ENCODE data around the gene CDC42BPG. TPM values are rescaled to one million over a fixed set of nuclear protein-coding genes. Genes with fewer than 3 reads are reported as not detected.

Gene CDC42BPG
- polyA plus RNA-seq, 1 donor from 2014 or later = not detected

- no peaks in the 10 kb centered on the region for H3K9me2 ChIP-seq (ENCODE audit: insufficient read depth, low read length)
- H3K36me3 ChIP-seq (ENCODE audit: insufficient read depth, low read length) = no peaks in the 10 kb centered on the region
- no peaks in the 10 kb centered on the region for H3K9me3 ChIP-seq (ENCODE audit: low read length)
- no peaks in the 10 kb centered on the region for H4K20me1 ChIP-seq (ENCODE audit: insufficient read depth)
- H3K27ac ChIP-seq (ENCODE audit: low read length) = no peak overlapping the region
- TF ChIP-seq, protein P1, sequence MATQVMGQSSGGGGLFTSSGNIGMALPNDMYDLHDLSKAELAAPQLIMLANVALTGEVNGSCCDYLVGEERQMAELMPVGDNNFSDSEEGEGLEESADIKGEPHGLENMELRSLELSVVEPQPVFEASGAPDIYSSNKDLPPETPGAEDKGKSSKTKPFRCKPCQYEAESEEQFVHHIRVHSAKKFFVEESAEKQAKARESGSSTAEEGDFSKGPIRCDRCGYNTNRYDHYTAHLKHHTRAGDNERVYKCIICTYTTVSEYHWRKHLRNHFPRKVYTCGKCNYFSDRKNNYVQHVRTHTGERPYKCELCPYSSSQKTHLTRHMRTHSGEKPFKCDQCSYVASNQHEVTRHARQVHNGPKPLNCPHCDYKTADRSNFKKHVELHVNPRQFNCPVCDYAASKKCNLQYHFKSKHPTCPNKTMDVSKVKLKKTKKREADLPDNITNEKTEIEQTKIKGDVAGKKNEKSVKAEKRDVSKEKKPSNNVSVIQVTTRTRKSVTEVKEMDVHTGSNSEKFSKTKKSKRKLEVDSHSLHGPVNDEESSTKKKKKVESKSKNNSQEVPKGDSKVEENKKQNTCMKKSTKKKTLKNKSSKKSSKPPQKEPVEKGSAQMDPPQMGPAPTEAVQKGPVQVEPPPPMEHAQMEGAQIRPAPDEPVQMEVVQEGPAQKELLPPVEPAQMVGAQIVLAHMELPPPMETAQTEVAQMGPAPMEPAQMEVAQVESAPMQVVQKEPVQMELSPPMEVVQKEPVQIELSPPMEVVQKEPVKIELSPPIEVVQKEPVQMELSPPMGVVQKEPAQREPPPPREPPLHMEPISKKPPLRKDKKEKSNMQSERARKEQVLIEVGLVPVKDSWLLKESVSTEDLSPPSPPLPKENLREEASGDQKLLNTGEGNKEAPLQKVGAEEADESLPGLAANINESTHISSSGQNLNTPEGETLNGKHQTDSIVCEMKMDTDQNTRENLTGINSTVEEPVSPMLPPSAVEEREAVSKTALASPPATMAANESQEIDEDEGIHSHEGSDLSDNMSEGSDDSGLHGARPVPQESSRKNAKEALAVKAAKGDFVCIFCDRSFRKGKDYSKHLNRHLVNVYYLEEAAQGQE (IDR thresholded peaks at IDR 0.05; ENCODE audit: borderline replicate concordance) = no peak
- no peak for TF ChIP-seq MXI1 (conservative IDR thresholded peaks at IDR 0.05; ENCODE audit: poor library complexity, severe bottlenecking)
- no peak for TF ChIP-seq EP300 (conservative IDR thresholded peaks at IDR 0.05; ENCODE audit: poor library complexity, severe bottlenecking)
- no peak for TF ChIP-seq POLR2AphosphoS5 (IDR thresholded peaks at IDR 0.05)
- no peak for TF ChIP-seq SMC3 (conservative IDR thresholded peaks at IDR 0.05; ENCODE audit: poor library complexity)
- TF ChIP-seq EZH2 (IDR thresholded peaks at IDR 0.05; ENCODE audit: borderline replicate concordance, insufficient read depth, low read length, poor library complexity, severe bottlenecking) = no peak
- no peak for TF ChIP-seq TAF1 (IDR thresholded peaks at IDR 0.05; ENCODE audit: low read depth)
- peaks cover 25% of the 10 kb centered on the region for H3K27me3 ChIP-seq (ENCODE audit: insufficient read depth, low read depth, low read length)
- no peak overlapping the region for H3K4me2 ChIP-seq (ENCODE audit: low read length)
- no peaks in the 10 kb centered on the region for H3K79me2 ChIP-seq (replicated peaks; ENCODE audit: insufficient read depth, low read length)
- H3F3A ChIP-seq (ENCODE audit: insufficient read depth, low read length, poor library complexity, severe bottlenecking) = no peaks in the 10 kb centered on the region
- H2AFZ ChIP-seq (ENCODE audit: low read depth, low read length) = no peak overlapping the region
- H3K9ac ChIP-seq (ENCODE audit: low read length) = no peak overlapping the region
- no peak overlapping the region for H3K4me3 ChIP-seq (ENCODE audit: low read length)
These were observed 2.1 kb downstream of the CDC42BPG start for GRCh38 chr11:64842366-64842759.

DNA sequence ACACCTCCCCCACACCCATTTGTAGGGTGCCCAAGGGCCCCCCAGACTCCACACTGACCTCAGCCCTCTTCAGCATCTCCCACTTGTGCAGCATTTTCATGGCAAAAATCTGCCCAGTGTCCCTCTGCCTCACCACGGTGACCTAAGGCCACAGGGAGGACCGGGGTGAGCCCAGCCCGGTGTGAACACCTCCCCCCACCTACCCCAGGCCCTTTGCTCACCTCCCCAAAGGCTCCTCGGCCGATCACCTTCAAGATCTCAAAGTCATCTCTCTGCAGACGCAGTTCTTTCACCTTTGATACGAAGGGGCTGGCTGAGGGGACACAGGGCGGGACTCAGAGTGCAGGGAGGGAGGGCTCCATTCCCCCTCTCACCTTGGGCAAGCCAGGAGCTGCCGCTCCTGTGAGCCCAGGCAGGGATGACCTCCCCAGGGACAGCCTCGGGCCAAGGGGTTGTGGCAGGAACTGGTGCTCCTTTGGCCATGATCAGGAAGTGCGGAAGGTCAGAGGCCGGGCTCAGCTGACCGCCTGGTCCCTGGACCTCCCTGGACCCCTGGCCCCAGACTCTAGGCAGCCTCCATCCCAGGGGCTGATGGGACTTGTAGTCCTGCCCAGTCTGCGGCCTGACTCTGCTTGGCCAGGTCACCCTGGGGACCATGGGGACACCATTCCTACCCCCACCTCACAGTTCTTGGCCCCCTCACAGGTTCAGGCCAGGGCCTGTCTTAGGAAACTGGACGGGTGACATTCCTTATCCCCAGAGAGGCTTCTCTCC lies 2.7 kb downstream of the CDC42BPG start:
- Histone ChIP-seq H3K4me3 (ENCODE audit: low read length) (no peak overlapping the region), H3K9me2 (ENCODE audit: insufficient read depth, low read length) (no peaks in the 10 kb centered on the region), H3K4me2 (ENCODE audit: low read length) (no peak overlapping the region), H3K27ac (ENCODE audit: low read length) (no peak overlapping the region), H3K9ac (ENCODE audit: low read length) (no peak overlapping the region), H3K27me3 (ENCODE audit: insufficient read depth, low read depth, low read length) (peaks cover 25% of the 10 kb centered on the region), H3K36me3 (ENCODE audit: insufficient read depth, low read length) (no peaks in the 10 kb centered on the region), H4K20me1 (ENCODE audit: insufficient read depth) (no peaks in the 10 kb centered on the region), H3K79me2 (replicated peaks; ENCODE audit: insufficient read depth, low read length) (no peaks in the 10 kb centered on the region), H3F3A (ENCODE audit: insufficient read depth, low read length, poor library complexity, severe bottlenecking) (no peaks in the 10 kb centered on the region), H3K9me3 (ENCODE audit: low read length) (no peaks in the 10 kb centered on the region), H2AFZ (ENCODE audit: low read depth, low read length) (no peak overlapping the region)
- TF ChIP-seq SMC3 (conservative IDR thresholded peaks at IDR 0.05; ENCODE audit: poor library complexity) = no peak
- no peak for TF ChIP-seq EZH2 (IDR thresholded peaks at IDR 0.05; ENCODE audit: borderline replicate concordance, insufficient read depth, low read length, poor library complexity, severe bottlenecking)
- TF ChIP-seq POLR2AphosphoS5 (IDR thresholded peaks at IDR 0.05) = no peak
- no peak for TF ChIP-seq RAD21 (conservative IDR thresholded peaks at IDR 0.05)
- TF ChIP-seq MXI1 (conservative IDR thresholded peaks at IDR 0.05; ENCODE audit: poor library complexity, severe bottlenecking) = no peak
- TF ChIP-seq CTCF (IDR thresholded peaks at IDR 0.05; ENCODE audit: poor library complexity, severe bottlenecking) = no peak
- TF ChIP-seq TAF1 (IDR thresholded peaks at IDR 0.05; ENCODE audit: low read depth) = no peak
- TF ChIP-seq EP300 (conservative IDR thresholded peaks at IDR 0.05; ENCODE audit: poor library complexity, severe bottlenecking) = no peak
- TF ChIP-seq, protein P1 (IDR thresholded peaks at IDR 0.05; ENCODE audit: borderline replicate concordance) = no peak
